ENCODE results near the gene SFTPA2. TPM values are rescaled to one million over a fixed set of nuclear protein-coding genes. Genes with fewer than 3 reads are reported as not detected.
"Not testable (repeated sequence)": the region's sequence is repeated elsewhere in the genome, so short reads cannot be mapped to it uniquely, and the experiment has no call there.

SFTPA2 gene
- total and polyA plus RNA-seq, 2 of the 4 experiments (the other 2 are of a cell fraction) = not detected

- BruUV-seq (replicated peaks); DNase-seq; H2AK5ac ChIP-seq (ENCODE audit: low read depth, low read length); H3K27me3 ChIP-seq (ENCODE audit: control insufficient read depth, insufficient read depth, low read length); in situ Hi-C loops (cut with MboI; ENCODE audit: low sequenced_read_pairs); H3K56ac ChIP-seq (ENCODE audit: extremely low read depth, insufficient read depth, low read length); H2BK20ac ChIP-seq (ENCODE audit: low read depth, low read length); H3K18ac ChIP-seq (ENCODE audit: low read depth, low read length); H2AFZ ChIP-seq (replicated peaks; ENCODE audit: low read length, poor library complexity); H3K9me3 ChIP-seq (ENCODE audit: control insufficient read depth, insufficient read depth, low read length); H3K27ac ChIP-seq (ENCODE audit: insufficient read depth, low read length); POLR2A ChIA-PET (ENCODE audit: unreplicated experiment); intact Hi-C loops (cut with micrococcal nuclease); H4K8ac ChIP-seq (ENCODE audit: low read depth in 2 of 2, low read length in 2 of 2); H3K4ac ChIP-seq (ENCODE audit: low read depth, low read length); CTCF ChIA-PET; H3K36me3 ChIP-seq (ENCODE audit: control insufficient read depth, insufficient read depth, low read length); H3K14ac ChIP-seq (replicated peaks; ENCODE audit: low read depth, low read length); dilution Hi-C loops (cut with HindIII; ENCODE audit: low sequenced_read_pairs, unreplicated experiment); H3K4me3 ChIP-seq (ENCODE audit: insufficient read depth, low read depth, low read length); H3K23ac ChIP-seq (ENCODE audit: low read depth, low read length); H4K20me1 ChIP-seq (ENCODE audit: insufficient read depth, low read length); H2BK15ac ChIP-seq (ENCODE audit: low read depth, low read length); H2AK9ac ChIP-seq (replicated peaks; ENCODE audit: low read depth, low read length, poor library complexity); H3K9ac ChIP-seq (ENCODE audit: low read depth, low read length); H2BK5ac ChIP-seq (ENCODE audit: low read depth, low read length, poor library complexity, severe bottlenecking); H2BK120ac ChIP-seq (ENCODE audit: low read depth, low read length); H3K9me1 ChIP-seq (ENCODE audit: insufficient read depth, low read length); H4K5ac ChIP-seq (ENCODE audit: low read depth, low read length); H4K91ac ChIP-seq (ENCODE audit: insufficient read depth, low read depth, low read length); H3K4me2 ChIP-seq (ENCODE audit: low read depth, low read length); H3K4me1 ChIP-seq (ENCODE audit: control insufficient read depth, insufficient read depth, low read length); H3K79me1 ChIP-seq (ENCODE audit: low read depth in 1 of 2, low read length in 2 of 2): not testable (repeated sequence)
- no CpG with 5 or more reads among the region's 3 CpGs for WGBS, 2 experiments (ENCODE audit: extremely low coverage in 2 of 2, insufficient read length in 1 of 2)
- ATAC-seq (ENCODE audit: low read depth) = peak; percentile 65
Observed at GRCh38 chr10:79509306-79509933, 50.8 kb downstream of the SFTPA2 start.

DNA sequence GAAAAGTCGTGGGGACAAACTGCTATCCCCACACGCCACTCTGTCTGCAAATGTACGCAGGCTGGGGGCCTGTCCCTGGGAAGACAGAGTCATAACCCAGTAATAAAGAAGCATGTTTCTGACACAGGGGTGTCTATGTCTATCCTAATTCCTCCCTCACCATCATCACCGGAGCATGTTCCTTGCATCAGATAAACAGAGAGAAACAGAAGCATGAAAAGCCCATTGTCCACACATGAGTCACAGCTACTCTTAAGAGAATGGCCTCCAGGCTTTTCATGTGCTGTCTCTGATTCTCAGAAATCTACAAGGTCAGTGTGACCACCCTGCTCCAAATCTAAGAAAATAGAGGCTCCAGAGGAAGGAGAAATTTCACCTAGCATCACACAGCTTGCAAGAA lies 52.0 kb downstream of the SFTPA2 start:
- ATAC-seq (ENCODE audit: low read depth) = peak; percentile 87
- H3K14ac ChIP-seq (replicated peaks; ENCODE audit: low read depth, low read length); H3K9ac ChIP-seq (ENCODE audit: low read depth, low read length); H3K23ac ChIP-seq (ENCODE audit: low read depth, low read length); H3K27me3 ChIP-seq (ENCODE audit: control insufficient read depth, insufficient read depth, low read length); H3K27ac ChIP-seq (ENCODE audit: insufficient read depth, low read length); H2AFZ ChIP-seq (replicated peaks; ENCODE audit: low read length, poor library complexity); H4K5ac ChIP-seq (ENCODE audit: low read depth, low read length); H4K91ac ChIP-seq (ENCODE audit: insufficient read depth, low read depth, low read length); H3K4me1 ChIP-seq (ENCODE audit: control insufficient read depth, insufficient read depth, low read length); H3K79me1 ChIP-seq (ENCODE audit: low read depth in 1 of 2, low read length in 2 of 2); H3K36me3 ChIP-seq (ENCODE audit: control insufficient read depth, insufficient read depth, low read length); H2BK15ac ChIP-seq (ENCODE audit: low read depth, low read length); H3K56ac ChIP-seq (ENCODE audit: extremely low read depth, insufficient read depth, low read length); dilution Hi-C loops (cut with HindIII; ENCODE audit: low sequenced_read_pairs, unreplicated experiment); H3K4ac ChIP-seq (ENCODE audit: low read depth, low read length); CTCF ChIA-PET; H4K20me1 ChIP-seq (ENCODE audit: insufficient read depth, low read length); H3K18ac ChIP-seq (ENCODE audit: low read depth, low read length); H3K4me2 ChIP-seq (ENCODE audit: low read depth, low read length); H3K9me1 ChIP-seq (ENCODE audit: insufficient read depth, low read length); H2BK5ac ChIP-seq (ENCODE audit: low read depth, low read length, poor library complexity, severe bottlenecking); H3K4me3 ChIP-seq (ENCODE audit: insufficient read depth, low read depth, low read length); DNase-seq; H2AK9ac ChIP-seq (replicated peaks; ENCODE audit: low read depth, low read length, poor library complexity); BruUV-seq (replicated peaks); H4K8ac ChIP-seq (ENCODE audit: low read depth in 2 of 2, low read length in 2 of 2); H3K9me3 ChIP-seq (ENCODE audit: control insufficient read depth, insufficient read depth, low read length); in situ Hi-C loops (cut with MboI; ENCODE audit: low sequenced_read_pairs); intact Hi-C loops (cut with micrococcal nuclease); POLR2A ChIA-PET (ENCODE audit: unreplicated experiment); H2AK5ac ChIP-seq (ENCODE audit: low read depth, low read length): not testable (repeated sequence)
- H2BK120ac ChIP-seq (ENCODE audit: low read depth, low read length) = peak overlapping the region; percentile 15; the same call in 1 of the 2 replicates
- peak overlapping the region; percentile 80; the same call in 1 of the 2 replicates for H2BK20ac ChIP-seq (ENCODE audit: low read depth, low read length)
- WGBS, 2 experiments (ENCODE audit: extremely low coverage in 2 of 2, insufficient read length in 1 of 2) = no CpG with 5 or more reads among the region's 4 CpGs
